ENCODE measurements around the gene WRNIP1. TPM values are rescaled to one million over a fixed set of nuclear protein-coding genes. Genes with fewer than 3 reads are reported as not detected.
"Not testable (repeated sequence)": the region's sequence is repeated elsewhere in the genome, so short reads cannot be mapped to it uniquely, and the experiment has no call there.

The WRNIP1 gene
- total RNA-seq, 1 experiment from 2014 or later: 51.7 TPM

DNA sequence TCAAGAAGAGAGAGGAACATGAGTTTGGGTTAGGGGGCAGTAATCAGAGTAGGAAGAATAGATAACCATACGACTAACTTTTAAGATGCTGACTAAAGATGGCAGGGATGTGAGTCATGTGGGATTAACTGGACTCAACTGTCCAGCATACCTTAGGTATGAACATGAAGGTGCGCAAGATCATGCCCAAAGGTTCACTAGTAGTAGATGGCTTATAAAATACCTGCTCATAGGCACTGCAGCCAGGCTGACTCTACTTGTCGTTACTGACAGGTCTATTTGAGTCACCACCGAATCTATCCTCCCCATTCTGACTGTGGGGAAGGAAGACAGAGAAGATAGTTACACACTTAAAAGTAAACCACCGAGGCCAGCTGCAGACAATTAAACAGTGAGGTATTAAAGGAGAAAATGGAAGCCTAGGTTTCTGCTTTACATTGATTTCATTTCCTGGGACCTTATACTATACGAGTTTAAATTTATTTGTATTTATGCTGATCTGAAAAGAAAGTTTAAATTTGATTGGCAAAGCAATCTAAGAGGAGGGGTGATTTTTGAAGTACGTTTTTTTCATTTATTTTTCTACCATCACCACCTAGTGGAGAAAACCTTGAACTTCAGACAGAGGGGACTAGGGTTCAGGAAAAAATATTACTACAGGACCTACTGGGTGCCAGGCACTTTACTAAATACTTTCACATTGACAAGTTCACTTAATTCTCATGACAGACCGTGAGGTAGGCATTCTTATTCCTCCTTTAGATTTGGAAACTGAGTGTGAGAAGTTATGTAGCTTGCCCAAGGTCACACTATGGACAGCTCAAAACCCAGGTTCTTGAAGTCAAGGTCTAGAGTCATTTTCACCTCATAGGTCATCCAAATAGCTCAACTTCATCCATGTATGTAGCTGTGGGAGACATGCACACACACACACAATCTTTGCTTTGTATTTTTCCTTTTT lies 4.0 kb upstream of the WRNIP1 start:
- no peaks in the 10 kb centered on the region for H3K36me3 ChIP-seq (ENCODE audit: control insufficient read depth, insufficient read depth, low read length)
- no TSS peak for BruUV-seq (replicated peaks)
- ChIA-PET POLR2A (no interaction called here), CTCF (interaction anchor here (1.3 to 2.7 kb wide), 2 partner anchors 11 to 23 kb away, joined by 3 to 10 read pairs; no protein-coding TSS in a partner anchor)
- H3K4me3 ChIP-seq (ENCODE audit: low read depth, low read length): no peak overlapping the region
- H3K27ac Mint-ChIP-seq (ENCODE audit: unreplicated experiment): no peak overlapping the region
- no peak overlapping the region for H3K4me3 Mint-ChIP-seq (ENCODE audit: unreplicated experiment)
- no peaks in the 10 kb centered on the region for H3K4me1 ChIP-seq
- no peaks in the 10 kb centered on the region for H3K27me3 ChIP-seq (replicated peaks; ENCODE audit: control insufficient read depth, insufficient read depth, low read length)
- peaks cover 9% of the 10 kb centered on the region for H3K9me3 Mint-ChIP-seq (ENCODE audit: unreplicated experiment)
- intact Hi-C loops (cut with micrococcal nuclease; ENCODE audit: unreplicated experiment): loop anchor here (10.0 kb wide), 1 partner anchor 304 kb away; the partner anchor contains the start of gene RIPK1
- TF ChIP-seq, protein P1, sequence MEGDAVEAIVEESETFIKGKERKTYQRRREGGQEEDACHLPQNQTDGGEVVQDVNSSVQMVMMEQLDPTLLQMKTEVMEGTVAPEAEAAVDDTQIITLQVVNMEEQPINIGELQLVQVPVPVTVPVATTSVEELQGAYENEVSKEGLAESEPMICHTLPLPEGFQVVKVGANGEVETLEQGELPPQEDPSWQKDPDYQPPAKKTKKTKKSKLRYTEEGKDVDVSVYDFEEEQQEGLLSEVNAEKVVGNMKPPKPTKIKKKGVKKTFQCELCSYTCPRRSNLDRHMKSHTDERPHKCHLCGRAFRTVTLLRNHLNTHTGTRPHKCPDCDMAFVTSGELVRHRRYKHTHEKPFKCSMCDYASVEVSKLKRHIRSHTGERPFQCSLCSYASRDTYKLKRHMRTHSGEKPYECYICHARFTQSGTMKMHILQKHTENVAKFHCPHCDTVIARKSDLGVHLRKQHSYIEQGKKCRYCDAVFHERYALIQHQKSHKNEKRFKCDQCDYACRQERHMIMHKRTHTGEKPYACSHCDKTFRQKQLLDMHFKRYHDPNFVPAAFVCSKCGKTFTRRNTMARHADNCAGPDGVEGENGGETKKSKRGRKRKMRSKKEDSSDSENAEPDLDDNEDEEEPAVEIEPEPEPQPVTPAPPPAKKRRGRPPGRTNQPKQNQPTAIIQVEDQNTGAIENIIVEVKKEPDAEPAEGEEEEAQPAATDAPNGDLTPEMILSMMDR (IDR thresholded peaks at IDR 0.05; ENCODE audit: insufficient read depth in 1 of 2, low read depth in 1 of 2, low read length in 1 of 2, severe bottlenecking in 1 of 2, unreplicated experiment in 1 of 2): no peak
- no peaks in the 10 kb centered on the region for H3K4me1 Mint-ChIP-seq (ENCODE audit: low read depth, unreplicated experiment)
- no peaks in the 10 kb centered on the region for H3K36me3 Mint-ChIP-seq (ENCODE audit: insufficient read depth, unreplicated experiment)
- H3K27me3 Mint-ChIP-seq (ENCODE audit: insufficient read depth, unreplicated experiment): no peaks in the 10 kb centered on the region
- no peak for DNase-seq
- H3K9me3 ChIP-seq: no peaks in the 10 kb centered on the region

DNA sequence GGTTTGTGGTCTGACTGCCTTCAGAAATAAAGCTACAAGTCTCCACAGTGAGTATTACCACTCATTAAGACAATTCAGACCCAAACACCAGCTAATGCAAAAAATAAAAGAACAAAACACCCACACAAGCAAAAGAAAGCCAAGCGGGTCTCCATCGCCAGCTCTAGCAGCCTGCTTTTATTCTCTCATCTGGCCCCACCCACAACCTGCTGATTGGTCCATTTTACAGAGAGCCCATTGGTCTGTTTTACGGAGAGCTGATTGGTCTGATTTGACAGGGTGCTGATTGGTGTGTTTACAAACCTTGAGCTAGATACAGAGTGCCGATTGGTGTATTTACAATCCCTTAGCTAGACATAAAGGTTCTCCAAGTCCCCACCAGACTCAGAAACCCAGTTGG lies 2.3 kb upstream of the WRNIP1 start:
- H3K4me3 Mint-ChIP-seq (ENCODE audit: unreplicated experiment); H3K27me3 ChIP-seq (replicated peaks; ENCODE audit: control insufficient read depth, insufficient read depth, low read length); DNase-seq; H3K36me3 ChIP-seq (ENCODE audit: control insufficient read depth, insufficient read depth, low read length); H3K9me3 Mint-ChIP-seq (ENCODE audit: unreplicated experiment); H3K4me1 ChIP-seq; POLR2A ChIA-PET; H3K4me3 ChIP-seq (ENCODE audit: low read depth, low read length); H3K9me3 ChIP-seq; H3K27ac Mint-ChIP-seq (ENCODE audit: unreplicated experiment); H3K36me3 Mint-ChIP-seq (ENCODE audit: insufficient read depth, unreplicated experiment); H3K27me3 Mint-ChIP-seq (ENCODE audit: insufficient read depth, unreplicated experiment); BruUV-seq (replicated peaks): not testable (repeated sequence)
- CTCF ChIA-PET: interaction anchor here (0.6 to 2.7 kb wide), 3 partner anchors 13 to 175 kb away, joined by 3 to 10 read pairs (median 3); no protein-coding TSS in a partner anchor
- intact Hi-C loops (cut with micrococcal nuclease; ENCODE audit: unreplicated experiment): loop anchor here (10.0 kb wide), 1 partner anchor 302 kb away; the partner anchor contains the start of gene RIPK1
- H3K4me1 Mint-ChIP-seq (ENCODE audit: low read depth, unreplicated experiment): peaks cover 10% of the 10 kb centered on the region

DNA sequence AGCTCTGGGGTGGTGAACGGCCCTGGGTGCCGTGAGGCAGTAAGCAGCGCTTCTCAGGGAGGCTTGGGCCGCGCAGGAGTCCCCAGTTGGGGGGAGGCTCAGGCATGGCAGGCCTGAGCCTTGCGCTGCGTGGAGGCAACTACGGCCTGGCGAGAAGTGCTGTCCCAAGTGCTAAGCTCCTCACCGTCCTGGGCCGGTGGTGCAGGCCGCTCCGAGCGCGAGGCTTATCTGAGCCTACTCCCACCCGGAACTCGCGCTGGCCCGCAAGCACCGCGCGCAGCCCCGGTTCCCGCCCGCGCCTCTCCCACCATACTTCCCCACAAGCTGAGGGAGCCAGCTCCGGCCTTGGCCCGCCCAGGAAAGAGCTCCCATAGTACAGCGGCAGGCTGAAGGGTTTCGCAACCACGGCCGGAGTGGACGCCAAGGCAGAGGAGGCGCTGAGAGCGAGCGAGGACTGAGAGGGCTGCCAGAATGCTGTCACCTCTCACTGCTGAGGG lies 1.8 kb upstream of the WRNIP1 start:
- CTCF ChIA-PET: interaction anchor here (0.6 to 1.2 kb wide), 3 partner anchors 14 to 175 kb away, joined by 3 to 4 read pairs (median 3); no protein-coding TSS in a partner anchor
- H3K9me3 ChIP-seq: no peaks in the 10 kb centered on the region
- peaks cover 5% of the 10 kb centered on the region for H3K36me3 Mint-ChIP-seq (ENCODE audit: insufficient read depth, unreplicated experiment)
- H3K27me3 ChIP-seq (replicated peaks; ENCODE audit: control insufficient read depth, insufficient read depth, low read length): no peaks in the 10 kb centered on the region
- H3K4me1 Mint-ChIP-seq (ENCODE audit: low read depth, unreplicated experiment): peaks cover 14% of the 10 kb centered on the region
- POLR2A ChIA-PET: interaction anchor here (0.6 kb wide), 1 partner anchor 199 kb away, joined by 3 read pairs; no protein-coding TSS in a partner anchor
- peak overlapping the region; percentile 72 for H3K4me3 Mint-ChIP-seq (ENCODE audit: unreplicated experiment)
- BruUV-seq (replicated peaks): no TSS peak
- H3K4me1 ChIP-seq: no peaks in the 10 kb centered on the region; the same call in 1 of the 2 replicates
- no peaks in the 10 kb centered on the region for H3K27me3 Mint-ChIP-seq (ENCODE audit: insufficient read depth, unreplicated experiment)
- no peak for DNase-seq
- intact Hi-C loops (cut with micrococcal nuclease; ENCODE audit: unreplicated experiment): loop anchor here (10.0 kb wide), 1 partner anchor 301 kb away; the partner anchor contains the start of gene RIPK1
- TF ChIP-seq, protein P1 (IDR thresholded peaks at IDR 0.05; ENCODE audit: insufficient read depth in 1 of 2, low read depth in 1 of 2, low read length in 1 of 2, severe bottlenecking in 1 of 2, unreplicated experiment in 1 of 2): no peak
- no peak overlapping the region for H3K27ac Mint-ChIP-seq (ENCODE audit: unreplicated experiment)
- no peak overlapping the region for H3K4me3 ChIP-seq (ENCODE audit: low read depth, low read length)
- peaks cover 9% of the 10 kb centered on the region for H3K9me3 Mint-ChIP-seq (ENCODE audit: unreplicated experiment)
- no peaks in the 10 kb centered on the region for H3K36me3 ChIP-seq (ENCODE audit: control insufficient read depth, insufficient read depth, low read length)
